Neural crest cell (in vitro differentiated cells): Measurements from ENCODE around the gene RPS3A. TPM values are rescaled to one million over a fixed set of nuclear protein-coding genes. Genes with fewer than 3 reads are reported as not detected.
A peak's percentile ranks its signal among the peaks of the same experiment; 100 is the strongest.

Source experiments
- DNase-seq: peaks from one replicate; pipeline ENCODE4 v3.0.0; 2021; ENCODE audit warnings: low read depth, mixed read lengths, low spot score
- H3K27ac Mint-ChIP-seq: one replicate; pipeline ENCODE4 v1.8.0; 2021; ENCODE audit warnings: mild to moderate bottlenecking, mixed read lengths; ENCODE audit not compliant: unreplicated experiment
- H3K27me3 Mint-ChIP-seq: 2 replicates; pipeline ENCODE4 v1.8.0; 2021; ENCODE audit warnings: low read depth, mild to moderate bottlenecking, mixed read lengths
- H3K36me3 Mint-ChIP-seq: 2 replicates; pipeline ENCODE4 v1.8.0; 2021; ENCODE audit warnings: low read depth, mild to moderate bottlenecking, mixed read lengths
- H3K4me1 Mint-ChIP-seq: 2 replicates; pipeline ENCODE4 v1.8.0; 2021; ENCODE audit warnings: mixed read lengths
- H3K4me3 Mint-ChIP-seq: one replicate; pipeline ENCODE4 v1.8.0; 2021; ENCODE audit warnings: mild to moderate bottlenecking, mixed read lengths
- H3K9me3 Mint-ChIP-seq: 2 replicates; pipeline ENCODE4 v1.8.0; 2021; ENCODE audit warnings: mixed read lengths
- total RNA-seq: library from RNA; stranded (reverse); gene quantifications from 2 replicates; pipeline ENCODE4 v1.2.1, GENCODE V29; 2021
- TF ChIP-seq, protein P1 (sequence below): fragments of 200-600 bp; sonication (generic); conservative IDR thresholded peaks from 2 replicates; pipeline ENCODE4 v1.5.0; 2021; ENCODE audit warnings: antibody characterized with exemption, mild to moderate bottlenecking

The RPS3A gene
- total RNA-seq, 1 donor from 2014 or later = 2,382 TPM

DNA sequence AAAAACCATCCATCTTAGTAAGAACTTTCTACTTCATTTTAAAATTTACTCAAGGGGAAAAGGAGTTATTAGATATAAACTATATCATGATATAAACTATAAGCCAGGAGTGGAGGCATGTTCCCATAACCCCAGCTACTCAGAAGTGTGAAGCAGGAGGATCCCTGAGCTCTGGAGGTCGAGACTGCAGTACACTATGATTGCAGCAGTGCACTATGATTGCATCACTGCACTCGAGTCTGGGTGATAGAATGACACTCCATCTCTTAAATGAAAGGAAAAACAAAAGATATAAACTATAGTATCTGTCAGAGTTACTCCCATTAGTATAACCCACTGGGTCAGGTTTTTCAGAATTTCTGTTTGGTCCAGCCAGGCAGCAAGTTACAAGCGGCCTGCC lies 47.6 kb downstream of the RPS3A start:
- no peaks in the 10 kb centered on the region for H3K4me1 Mint-ChIP-seq
- H3K36me3 Mint-ChIP-seq = peaks cover 16% of the 10 kb centered on the region
- H3K27ac Mint-ChIP-seq = peak overlapping the region; percentile 52
- TF ChIP-seq, protein P1, sequence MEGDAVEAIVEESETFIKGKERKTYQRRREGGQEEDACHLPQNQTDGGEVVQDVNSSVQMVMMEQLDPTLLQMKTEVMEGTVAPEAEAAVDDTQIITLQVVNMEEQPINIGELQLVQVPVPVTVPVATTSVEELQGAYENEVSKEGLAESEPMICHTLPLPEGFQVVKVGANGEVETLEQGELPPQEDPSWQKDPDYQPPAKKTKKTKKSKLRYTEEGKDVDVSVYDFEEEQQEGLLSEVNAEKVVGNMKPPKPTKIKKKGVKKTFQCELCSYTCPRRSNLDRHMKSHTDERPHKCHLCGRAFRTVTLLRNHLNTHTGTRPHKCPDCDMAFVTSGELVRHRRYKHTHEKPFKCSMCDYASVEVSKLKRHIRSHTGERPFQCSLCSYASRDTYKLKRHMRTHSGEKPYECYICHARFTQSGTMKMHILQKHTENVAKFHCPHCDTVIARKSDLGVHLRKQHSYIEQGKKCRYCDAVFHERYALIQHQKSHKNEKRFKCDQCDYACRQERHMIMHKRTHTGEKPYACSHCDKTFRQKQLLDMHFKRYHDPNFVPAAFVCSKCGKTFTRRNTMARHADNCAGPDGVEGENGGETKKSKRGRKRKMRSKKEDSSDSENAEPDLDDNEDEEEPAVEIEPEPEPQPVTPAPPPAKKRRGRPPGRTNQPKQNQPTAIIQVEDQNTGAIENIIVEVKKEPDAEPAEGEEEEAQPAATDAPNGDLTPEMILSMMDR = no peak
- H3K27me3 Mint-ChIP-seq = no peaks in the 10 kb centered on the region
- H3K9me3 Mint-ChIP-seq = no peaks in the 10 kb centered on the region
- DNase-seq = no peak
- H3K4me3 Mint-ChIP-seq = no peak overlapping the region

DNA sequence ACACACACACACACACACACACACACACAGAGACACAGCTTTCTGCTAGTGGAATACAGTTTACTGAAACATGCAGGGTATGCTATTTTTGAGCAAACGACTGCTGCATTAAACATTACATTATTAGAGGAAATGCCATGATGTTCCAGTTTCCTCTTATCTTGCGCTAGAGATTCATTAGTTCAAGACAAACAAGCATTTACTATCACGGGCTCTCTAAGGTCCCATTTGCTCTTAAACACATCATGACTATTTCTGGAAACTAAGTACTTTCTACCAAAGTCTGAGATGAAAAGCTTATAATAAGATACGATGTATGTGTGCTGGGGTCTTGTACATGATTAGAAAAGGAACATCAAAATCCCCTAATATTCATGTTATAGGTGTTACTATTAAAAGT lies 48.8 kb downstream of the RPS3A start:
- TF ChIP-seq, protein P1 = no peak
- no peak for DNase-seq
- Mint-ChIP-seq H3K4me3 (no peak overlapping the region), H3K27ac (no peak overlapping the region), H3K36me3 (peaks cover 13% of the 10 kb centered on the region), H3K4me1 (no peaks in the 10 kb centered on the region), H3K27me3 (no peaks in the 10 kb centered on the region), H3K9me3 (no peaks in the 10 kb centered on the region)

DNA sequence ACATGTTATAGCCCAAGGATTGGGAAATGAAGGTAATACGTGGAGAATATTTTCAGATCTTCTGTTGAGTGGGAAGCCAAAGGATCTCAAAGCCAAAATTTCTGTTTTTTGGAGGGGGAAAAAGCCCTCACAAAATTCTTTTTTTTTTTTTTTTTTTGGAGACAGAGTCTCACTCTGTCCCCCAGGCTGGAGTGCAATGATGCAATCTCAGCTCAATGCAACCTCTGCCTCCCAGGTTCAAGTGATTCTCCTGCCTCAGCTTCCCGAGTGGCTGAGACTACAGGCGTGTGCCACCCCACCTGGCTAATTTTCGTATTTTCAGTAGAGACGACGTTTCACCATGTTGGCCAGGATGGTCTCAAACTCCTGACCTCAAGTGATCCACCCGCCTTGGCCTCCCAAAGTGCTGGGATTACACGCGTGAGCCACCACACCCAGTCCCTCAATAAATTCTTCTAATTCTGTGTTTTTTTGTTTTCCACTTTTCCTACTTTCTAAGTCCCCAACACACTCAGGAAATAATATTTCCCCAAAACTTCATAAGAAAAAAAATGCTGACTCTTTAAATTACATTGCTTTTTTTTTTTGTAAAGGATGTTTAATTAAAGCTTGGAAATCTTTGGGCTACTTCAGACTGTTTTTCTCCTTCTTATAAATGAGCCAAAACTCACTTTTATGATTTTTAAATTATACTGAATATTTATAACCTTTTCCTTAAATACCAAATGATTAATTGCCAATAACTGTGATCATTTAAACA lies 51.6 kb downstream of the RPS3A start:
- TF ChIP-seq, protein P1 = no peak
- no peak for DNase-seq
- H3K36me3 Mint-ChIP-seq = peaks cover 7% of the 10 kb centered on the region
- no peaks in the 10 kb centered on the region for H3K4me1 Mint-ChIP-seq
- no peak overlapping the region for H3K4me3 Mint-ChIP-seq
- no peaks in the 10 kb centered on the region for H3K9me3 Mint-ChIP-seq
- H3K27ac Mint-ChIP-seq = no peak overlapping the region
- no peaks in the 10 kb centered on the region for H3K27me3 Mint-ChIP-seq

DNA sequence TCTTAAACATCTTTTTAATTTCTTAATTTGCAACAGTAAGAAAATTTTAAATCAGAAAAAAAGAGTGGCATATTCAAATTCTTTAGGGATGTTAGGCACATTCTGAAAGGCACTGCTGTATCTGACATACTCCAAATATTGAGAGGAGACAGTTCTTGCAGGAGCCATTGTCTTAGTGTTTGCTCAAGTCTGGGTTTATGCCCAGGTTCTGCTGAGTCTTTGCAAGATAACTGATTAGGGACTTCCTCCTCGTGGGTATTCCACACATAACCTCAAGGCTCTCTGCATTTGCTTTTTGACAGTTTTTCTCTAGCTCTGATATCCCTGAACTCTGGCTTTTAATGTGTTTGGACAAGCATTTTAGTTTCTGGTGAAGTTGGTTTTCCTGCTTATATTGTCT lies 52.6 kb downstream of the RPS3A start:
- Mint-ChIP-seq H3K36me3 (peaks cover 15% of the 10 kb centered on the region), H3K4me3 (no peak overlapping the region), H3K27me3 (no peaks in the 10 kb centered on the region), H3K4me1 (no peaks in the 10 kb centered on the region), H3K9me3 (no peaks in the 10 kb centered on the region), H3K27ac (peak overlapping the region; percentile 35)
- no peak for DNase-seq
- TF ChIP-seq, protein P1 = no peak

DNA sequence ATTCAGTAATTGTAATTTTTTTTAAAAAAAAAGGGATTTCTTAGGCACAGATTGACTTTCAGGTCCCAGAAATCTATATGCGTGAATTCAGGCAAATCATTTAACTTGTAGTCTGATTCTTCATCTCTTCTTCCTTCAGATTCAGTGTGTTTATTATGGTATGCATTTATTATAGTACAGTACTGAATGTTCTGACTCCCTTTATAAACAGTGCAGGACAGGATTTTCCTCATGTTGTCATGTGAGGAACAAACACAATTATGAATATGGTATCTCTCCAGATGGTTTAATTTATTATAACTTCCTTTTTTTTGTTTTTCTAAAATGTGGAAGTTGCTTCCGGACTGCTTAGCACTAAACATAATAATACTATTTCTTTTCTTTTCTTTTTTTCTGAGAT lies 54.2 kb downstream of the RPS3A start:
- peaks cover 6% of the 10 kb centered on the region for H3K9me3 Mint-ChIP-seq
- H3K27me3 Mint-ChIP-seq = no peaks in the 10 kb centered on the region
- TF ChIP-seq, protein P1 = no peak
- H3K27ac Mint-ChIP-seq = no peak overlapping the region
- DNase-seq = no peak
- peaks cover 20% of the 10 kb centered on the region for H3K36me3 Mint-ChIP-seq
- H3K4me3 Mint-ChIP-seq = no peak overlapping the region
- no peaks in the 10 kb centered on the region for H3K4me1 Mint-ChIP-seq

Other genes with a start within 250 kb of the RPS3A start
- 28.2 and 30.3 TPM in 2 replicates for gene LRBA, start 84.3 kb upstream of the RPS3A start, total RNA-seq
- not detected in 2 replicates for gene PRSS48, start 177.5 kb downstream of the RPS3A start, total RNA-seq
- 25.1 and 28.6 TPM in 2 replicates for gene SH3D19, start 226.0 kb downstream of the RPS3A start, total RNA-seq